HepG2 (cell line): ENCODE measurements around the gene MEF2B. TPM values are rescaled to one million over a fixed set of nuclear protein-coding genes. Genes with fewer than 3 reads are reported as not detected.
A peak's percentile ranks its signal among the peaks of the same experiment; 100 is the strongest.

Experiments used
- ATF7 ChIP-seq, 2 experiments: fragments of 450-650 bp in 1 of 2; sonication (generic) in 1 of 2; formaldehyde crosslinking in 1 of 2; IDR thresholded peaks; 2 replicates each; pipeline versions ENCODE4 v1.4.0 to v1.6.1; 2016 to 2020; ENCODE audit warnings: antibody characterized with exemption in 1 of 2, mild to moderate bottlenecking in 1 of 2, missing genetic modification reagents in 1 of 2
- HIVEP1 ChIP-seq: sonication (generic); formaldehyde crosslinking; IDR thresholded peaks from 2 replicates; pipeline ENCODE4 v1.4.0; 2020; ENCODE audit warnings: mild to moderate bottlenecking, missing genetic modification reagents
- HOXA7 ChIP-seq: sonication (generic); formaldehyde crosslinking; IDR thresholded peaks from 2 replicates; pipeline ENCODE4 v1.8.1; 2022; ENCODE audit warnings: mild to moderate bottlenecking, missing genetic modification reagents, moderate library complexity
- ISX ChIP-seq: sonication (generic); formaldehyde crosslinking; conservative IDR thresholded peaks from 2 replicates; pipeline ENCODE4 v1.5.0; 2020; ENCODE audit warnings: missing genetic modification reagents
- NFYC ChIP-seq: IDR thresholded peaks from 2 replicates; pipeline ENCODE4 v1.6.1; 2016; ENCODE audit warnings: missing genetic modification reagents, missing compliant biosample characterization
- PPARG ChIP-seq: conservative IDR thresholded peaks from 2 replicates; pipeline ENCODE4 v1.6.1; 2016; ENCODE audit warnings: missing biosample characterization, missing genetic modification reagents
- SALL2 ChIP-seq: sonication (generic); formaldehyde crosslinking; IDR thresholded peaks from 2 replicates; pipeline ENCODE4 v1.8.1; 2023; ENCODE audit warnings: mild to moderate bottlenecking, missing genetic modification reagents, inconsistent platforms
- SNAI1 ChIP-seq: sonication (generic); formaldehyde crosslinking; IDR thresholded peaks from 2 replicates; pipeline ENCODE4 v1.5.0; 2020; ENCODE audit warnings: mild to moderate bottlenecking, missing genetic modification reagents, borderline replicate concordance
- TGIF2 ChIP-seq: IDR thresholded peaks from 2 replicates; pipeline ENCODE4 v1.6.1; 2016; ENCODE audit warnings: control low read depth, missing compliant biosample characterization
- YEATS4 ChIP-seq: sonication (generic); formaldehyde crosslinking; IDR thresholded peaks from 2 replicates; pipeline ENCODE4 v1.4.0; 2020; ENCODE audit warnings: missing genetic modification reagents, borderline replicate concordance
- ZNF230 ChIP-seq: sonication (generic); formaldehyde crosslinking; IDR thresholded peaks from 2 replicates; pipeline ENCODE4 v1.4.0; 2020; ENCODE audit warnings: mild to moderate bottlenecking, missing genetic modification reagents
- ZNF235 ChIP-seq: sonication (generic); formaldehyde crosslinking; IDR thresholded peaks from 2 replicates; pipeline ENCODE4 v1.8.1; 2023; ENCODE audit warnings: mild to moderate bottlenecking, missing genetic modification reagents, borderline replicate concordance
- ZNF431 ChIP-seq: sonication (generic); formaldehyde crosslinking; IDR thresholded peaks from 2 replicates; pipeline ENCODE4 v1.9.0; 2022; ENCODE audit warnings: missing genetic modification reagents, low read depth, mild to moderate bottlenecking, borderline replicate concordance
- ZNF510 ChIP-seq: sonication (generic); formaldehyde crosslinking; IDR thresholded peaks from 2 replicates; pipeline ENCODE4 v1.4.0; 2020; ENCODE audit warnings: low read depth, mild to moderate bottlenecking, missing genetic modification reagents
- ZNF629 ChIP-seq: sonication (generic); formaldehyde crosslinking; conservative IDR thresholded peaks from 2 replicates; pipeline ENCODE4 v1.5.0; 2020; ENCODE audit warnings: missing genetic modification reagents
- ZNF75D ChIP-seq: sonication (generic); formaldehyde crosslinking; IDR thresholded peaks from 2 replicates; pipeline ENCODE4 v1.8.1; 2023; ENCODE audit warnings: missing genetic modification reagents, mild to moderate bottlenecking, borderline replicate concordance
- ZSCAN30 ChIP-seq: sonication (generic); formaldehyde crosslinking; IDR thresholded peaks from 2 replicates; pipeline ENCODE4 v1.5.0; 2020; ENCODE audit warnings: mild to moderate bottlenecking, missing genetic modification reagents
- ZSCAN31 ChIP-seq: sonication (generic); formaldehyde crosslinking; IDR thresholded peaks from 2 replicates; pipeline ENCODE4 v1.5.0; 2020; ENCODE audit warnings: low read depth, mild to moderate bottlenecking, missing genetic modification reagents
- polyA plus RNA-seq, 8 experiments: library from polyadenylated mRNA; depleted of rRNA in 3 of 8; stranded (reverse) in 7 of 8; unstranded in 1 of 8; fragments of >200 nt; fragmentation: Illumina TruSeq in 4 of 8; extraction: Trizol in 4 of 8; gene quantifications; 2 replicates each; pipeline versions ENCODE4 v1.2.1 to v1.2.3, GENCODE V29; 2011 to 2016; ENCODE audit warnings: low read depth in 4 of 8, missing spikeins in 1 of 8, mixed read lengths in 1 of 8; ENCODE audit not compliant: insufficient read depth in 1 of 8
- total RNA-seq, 5 experiments: library from RNA; depleted of rRNA; stranded (reverse); fragments of >200 nt; fragmentation: Illumina TruSeq; extraction: Trizol; gene quantifications; 2 replicates each; pipeline ENCODE4 v1.2.3, GENCODE V29; 2016; ENCODE audit warnings: low read depth in 1 of 5
- TF ChIP-seq, protein P1 (sequence below), 2 experiments: sonication (generic) in 1 of 2; formaldehyde crosslinking in 1 of 2; IDR thresholded peaks; 2 replicates each; pipeline versions ENCODE4 v1.5.1 to v1.6.1; 2011 to 2020; ENCODE audit warnings: borderline replicate concordance in 1 of 2, low read depth in 1 of 2, low read length in 1 of 2, mild to moderate bottlenecking in 1 of 2, missing genetic modification reagents in 1 of 2, moderate library complexity in 1 of 2
- TF ChIP-seq, protein P2 (sequence below): sonication (generic); formaldehyde crosslinking; IDR thresholded peaks from 2 replicates; pipeline ENCODE4 v1.8.1; 2023; ENCODE audit warnings: mild to moderate bottlenecking, missing genetic modification reagents
- TF ChIP-seq, protein P3 (sequence below): sonication (generic); formaldehyde crosslinking; IDR thresholded peaks from 2 replicates; pipeline ENCODE4 v1.8.0; 2022; ENCODE audit warnings: mild to moderate bottlenecking, missing genetic modification reagents, moderate library complexity
- TF ChIP-seq, protein P4 (sequence below): sonication (generic); formaldehyde crosslinking; IDR thresholded peaks from 2 replicates; pipeline ENCODE4 v1.4.0; 2020; ENCODE audit warnings: mild to moderate bottlenecking, low read depth, missing genetic modification reagents
- TF ChIP-seq, protein P5 (sequence below): sonication (generic); formaldehyde crosslinking; IDR thresholded peaks from 2 replicates; pipeline ENCODE4 v1.8.0; 2023; ENCODE audit warnings: mild to moderate bottlenecking, missing genetic modification reagents

MEF2B gene
- total and polyA plus RNA-seq, 2 of the 13 experiments (the other 11 are each of a cell fraction or from before 2014, with no cell fraction given), result 1.2 to 1.7 TPM

DNA sequence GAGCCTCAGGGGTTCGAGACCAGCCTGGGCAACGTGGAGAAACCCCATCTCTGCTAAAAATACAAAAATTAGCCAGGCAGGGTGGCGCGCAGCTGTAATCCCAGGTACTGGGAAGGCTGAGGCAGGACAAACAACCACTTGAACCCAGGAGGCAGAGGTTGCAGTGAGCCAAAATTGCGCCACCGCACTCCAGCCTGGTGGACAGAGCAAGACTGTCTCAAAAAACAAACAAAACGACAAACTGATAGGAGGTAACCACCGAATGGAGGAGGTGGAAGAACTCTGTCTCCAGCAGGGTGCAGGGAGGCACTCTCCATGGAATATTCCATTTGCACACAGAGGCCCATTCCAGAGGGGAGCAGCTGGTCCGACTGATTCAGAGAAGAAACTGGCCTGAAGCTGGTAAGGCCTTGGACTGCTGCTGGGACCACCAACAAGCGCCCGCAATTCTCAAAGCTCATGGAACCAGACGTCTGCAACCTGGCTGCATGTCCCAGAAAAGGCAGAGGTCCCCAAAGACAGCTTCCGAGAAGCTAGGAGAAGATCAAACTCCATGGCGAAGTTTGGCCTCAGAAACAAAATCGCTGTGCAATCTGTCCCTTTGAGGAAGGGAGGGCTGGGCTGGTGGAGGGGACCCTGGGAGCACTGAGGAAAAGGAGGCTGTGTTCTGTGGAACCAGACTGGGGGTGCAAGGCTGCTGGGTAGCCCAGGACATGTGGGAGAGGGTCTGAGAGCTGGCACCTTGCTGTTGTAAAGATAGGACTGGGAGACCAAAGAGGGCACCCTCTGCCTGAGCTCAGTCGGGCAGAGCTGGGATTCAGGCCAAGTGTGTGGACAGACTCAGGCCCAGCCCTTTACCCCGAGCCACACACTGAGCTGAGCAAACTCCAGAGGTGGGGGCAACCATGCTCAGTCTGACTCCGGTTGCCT, 71.1 kb downstream of the MEF2B start (continued):
- TF ChIP-seq, protein P1, sequence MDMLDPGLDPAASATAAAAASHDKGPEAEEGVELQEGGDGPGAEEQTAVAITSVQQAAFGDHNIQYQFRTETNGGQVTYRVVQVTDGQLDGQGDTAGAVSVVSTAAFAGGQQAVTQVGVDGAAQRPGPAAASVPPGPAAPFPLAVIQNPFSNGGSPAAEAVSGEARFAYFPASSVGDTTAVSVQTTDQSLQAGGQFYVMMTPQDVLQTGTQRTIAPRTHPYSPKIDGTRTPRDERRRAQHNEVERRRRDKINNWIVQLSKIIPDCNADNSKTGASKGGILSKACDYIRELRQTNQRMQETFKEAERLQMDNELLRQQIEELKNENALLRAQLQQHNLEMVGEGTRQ (IDR thresholded peaks at IDR 0.05; ENCODE audit: low read depth, low read length), result no peak
- TF ChIP-seq, protein P1 (CRISPR knock-in tag; IDR thresholded peaks at IDR 0.05; ENCODE audit: borderline replicate concordance), result no peak; the same call in 1 of the 2 replicates
- TF ChIP-seq ZSCAN31 (CRISPR knock-in tag), result peak; percentile 69
- TF ChIP-seq ATF7 (IDR thresholded peaks at IDR 0.05), result peak; percentile 35; the same call in 1 of the 2 replicates
- TF ChIP-seq ATF7 (CRISPR knock-in tag; IDR thresholded peaks at IDR 0.05), result no peak; the same call in 1 of the 2 replicates
- TF ChIP-seq ZSCAN30 (CRISPR knock-in tag), result no peak
- TF ChIP-seq, protein P2, sequence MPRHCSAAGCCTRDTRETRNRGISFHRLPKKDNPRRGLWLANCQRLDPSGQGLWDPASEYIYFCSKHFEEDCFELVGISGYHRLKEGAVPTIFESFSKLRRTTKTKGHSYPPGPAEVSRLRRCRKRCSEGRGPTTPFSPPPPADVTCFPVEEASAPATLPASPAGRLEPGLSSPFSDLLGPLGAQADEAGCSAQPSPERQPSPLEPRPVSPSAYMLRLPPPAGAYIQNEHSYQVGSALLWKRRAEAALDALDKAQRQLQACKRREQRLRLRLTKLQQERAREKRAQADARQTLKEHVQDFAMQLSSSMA (CRISPR knock-in tag), result no peak
- TF ChIP-seq, protein P3, sequence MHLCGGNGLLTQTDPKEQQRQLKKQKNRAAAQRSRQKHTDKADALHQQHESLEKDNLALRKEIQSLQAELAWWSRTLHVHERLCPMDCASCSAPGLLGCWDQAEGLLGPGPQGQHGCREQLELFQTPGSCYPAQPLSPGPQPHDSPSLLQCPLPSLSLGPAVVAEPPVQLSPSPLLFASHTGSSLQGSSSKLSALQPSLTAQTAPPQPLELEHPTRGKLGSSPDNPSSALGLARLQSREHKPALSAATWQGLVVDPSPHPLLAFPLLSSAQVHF (CRISPR knock-in tag), result no peak
- no peak for TF ChIP-seq ZNF75D
- 0 out of 2 replicates have a peak, but pooled peaks have one; percentile 28 for TF ChIP-seq ZNF235 (CRISPR knock-in tag)
- TF ChIP-seq YEATS4 (CRISPR knock-in tag), result no peak; the same call in 1 of the 2 replicates
- peak; percentile 95 for TF ChIP-seq PPARG (CRISPR knock-in tag)
- TF ChIP-seq HOXA7, result no peak
- peak; percentile 46 for TF ChIP-seq HIVEP1 (CRISPR knock-in tag)
- peak; percentile 66; the same call in 1 of the 2 replicates for TF ChIP-seq SNAI1 (CRISPR knock-in tag)
- TF ChIP-seq ISX, result no peak
- no peak for TF ChIP-seq ZNF230 (CRISPR knock-in tag)
- TF ChIP-seq ZNF431, result no peak
- TF ChIP-seq TGIF2 (CRISPR knock-in tag), result no peak; the same call in none of the 2 replicates
- TF ChIP-seq ZNF510, result peak; percentile 60; the same call in 1 of the 2 replicates
- TF ChIP-seq, protein P4, sequence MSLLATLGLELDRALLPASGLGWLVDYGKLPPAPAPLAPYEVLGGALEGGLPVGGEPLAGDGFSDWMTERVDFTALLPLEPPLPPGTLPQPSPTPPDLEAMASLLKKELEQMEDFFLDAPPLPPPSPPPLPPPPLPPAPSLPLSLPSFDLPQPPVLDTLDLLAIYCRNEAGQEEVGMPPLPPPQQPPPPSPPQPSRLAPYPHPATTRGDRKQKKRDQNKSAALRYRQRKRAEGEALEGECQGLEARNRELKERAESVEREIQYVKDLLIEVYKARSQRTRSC (CRISPR knock-in tag), result no peak
- TF ChIP-seq, protein P5, sequence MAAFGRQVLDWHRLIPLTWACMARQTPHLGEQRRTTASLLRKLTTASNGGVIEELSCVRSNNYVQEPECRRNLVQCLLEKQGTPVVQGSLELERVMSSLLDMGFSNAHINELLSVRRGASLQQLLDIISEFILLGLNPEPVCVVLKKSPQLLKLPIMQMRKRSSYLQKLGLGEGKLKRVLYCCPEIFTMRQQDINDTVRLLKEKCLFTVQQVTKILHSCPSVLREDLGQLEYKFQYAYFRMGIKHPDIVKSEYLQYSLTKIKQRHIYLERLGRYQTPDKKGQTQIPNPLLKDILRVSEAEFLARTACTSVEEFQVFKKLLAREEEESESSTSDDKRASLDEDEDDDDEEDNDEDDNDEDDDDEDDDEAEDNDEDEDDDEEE (CRISPR knock-in tag), result peak; percentile 63; the same call in 1 of the 2 replicates
- 0 out of 2 replicates have a peak, but pooled peaks have one; percentile 34 for TF ChIP-seq SALL2 (CRISPR knock-in tag)
- peak; percentile 43 for TF ChIP-seq ZNF629 (CRISPR knock-in tag)
- TF ChIP-seq NFYC, result peak; percentile 38; the same call in 1 of the 2 replicates
